Measurements from ENCODE around the gene CYTH4.

CYTH4 gene

DNA sequence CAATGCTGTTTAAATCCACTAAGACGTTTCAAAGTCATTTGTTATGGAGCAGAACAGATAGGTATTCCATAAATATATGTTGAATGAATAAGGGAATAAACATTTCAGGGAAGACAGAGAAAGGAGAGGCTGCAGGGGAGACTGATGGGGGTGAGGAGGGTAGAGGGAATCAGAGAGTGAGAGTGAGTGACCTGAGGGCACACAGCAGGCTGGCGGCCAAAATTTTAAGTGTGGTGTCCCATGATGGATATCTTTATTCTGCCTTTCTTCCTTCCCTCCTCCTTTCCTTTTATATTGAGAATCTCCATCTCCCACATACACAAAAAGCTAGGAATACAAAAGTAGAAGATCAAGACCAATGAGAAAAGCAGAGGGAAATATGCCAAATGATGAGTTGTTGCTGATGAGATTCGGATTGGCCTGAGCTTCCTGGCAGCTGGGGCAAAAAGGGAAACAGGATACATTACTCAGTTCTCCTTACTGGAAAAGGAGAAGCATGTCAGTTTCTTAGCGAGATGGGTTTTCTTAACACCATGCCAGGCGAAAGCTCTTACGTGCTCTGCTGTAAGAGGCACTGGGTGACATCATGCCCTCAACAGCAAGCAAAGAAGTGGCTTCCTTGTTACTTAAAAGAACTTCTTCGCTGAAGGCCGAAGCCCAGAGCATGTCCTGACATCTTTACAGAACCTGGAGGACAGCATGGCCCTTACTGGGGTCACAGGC, 11.2 kb upstream of the CYTH4 start:
- no peak for DNase-seq (ENCODE audit: low read depth)

DNA sequence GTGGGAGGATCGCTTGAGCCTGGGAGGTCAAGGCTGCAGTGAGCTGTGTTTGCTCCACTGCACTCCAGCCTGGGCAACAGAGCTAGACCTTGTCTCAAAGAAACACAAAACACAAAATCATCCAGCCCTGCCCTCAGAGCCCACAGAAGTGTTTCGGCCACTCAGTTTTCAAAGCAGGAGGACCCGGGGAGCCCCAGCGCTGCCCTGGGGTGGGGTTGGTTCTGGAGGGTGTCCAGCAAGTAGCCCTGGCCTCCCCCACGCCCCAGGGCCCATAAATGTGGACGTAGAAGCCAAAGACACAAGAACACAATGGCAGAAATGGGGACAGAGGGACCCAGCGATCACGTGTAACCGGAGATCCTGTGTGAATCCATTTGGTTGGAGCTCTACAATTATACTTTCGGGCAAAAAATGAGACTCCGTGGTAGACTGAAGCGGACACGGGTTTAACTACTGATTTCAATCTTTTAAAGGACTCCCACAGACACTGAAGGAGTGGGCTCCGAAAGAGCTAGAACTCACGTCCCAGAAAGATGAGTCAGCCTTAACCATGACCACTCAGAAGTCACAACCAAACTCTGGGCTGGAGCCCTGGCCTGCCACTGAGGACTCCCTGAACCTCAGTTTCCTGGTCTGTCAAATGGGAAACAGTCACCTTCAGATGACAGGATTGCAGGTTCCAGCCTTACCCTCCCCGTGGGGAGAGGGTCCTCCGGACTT, 9.0 kb upstream of the CYTH4 start:
- DNase-seq (ENCODE audit: low read depth): no peak

DNA sequence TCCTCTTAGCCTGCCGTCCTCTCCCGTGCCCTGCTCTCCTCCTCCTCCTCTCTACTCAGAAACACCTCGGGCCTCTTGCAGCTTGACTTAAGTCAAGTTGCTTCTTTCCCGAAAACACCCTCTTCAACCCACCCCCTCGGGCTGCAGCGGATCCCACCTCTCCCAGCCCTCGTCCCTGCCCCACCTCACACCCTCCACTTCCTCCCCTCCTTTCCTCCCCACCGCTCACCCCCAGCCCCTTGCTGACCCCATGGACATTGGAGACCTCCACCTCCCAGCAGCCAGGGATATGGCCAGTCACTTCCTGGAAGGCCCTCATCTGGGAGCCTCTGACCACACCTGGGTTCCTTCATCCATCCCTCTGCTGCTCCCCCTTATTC, 8.5 kb upstream of the CYTH4 start:
- no peak for DNase-seq (ENCODE audit: low read depth)

DNA sequence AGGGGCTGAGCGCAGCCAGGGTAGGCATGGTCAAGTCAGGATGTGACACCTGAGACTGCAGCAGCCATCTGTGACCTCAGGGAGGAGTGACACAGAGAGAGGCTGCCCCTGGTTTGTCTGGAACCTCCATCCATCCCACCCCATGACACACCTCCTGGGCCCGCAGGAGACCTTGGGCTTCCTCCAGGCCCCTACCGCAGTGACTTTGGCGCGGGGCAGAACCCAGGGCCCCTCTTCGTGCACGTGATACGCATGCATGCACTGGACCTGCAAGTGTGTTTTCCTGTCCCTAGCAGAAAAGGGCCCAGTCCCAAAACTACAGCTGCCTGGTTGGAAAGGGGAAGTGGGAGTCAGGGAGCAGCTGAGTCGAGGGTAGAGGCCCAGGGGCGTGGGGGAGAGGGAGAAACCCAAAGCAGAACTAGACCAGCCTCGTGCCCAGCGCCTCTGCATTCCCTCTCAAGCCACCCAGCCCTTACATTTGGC, 7.9 kb upstream of the CYTH4 start:
- no peak for DNase-seq (ENCODE audit: low read depth)

DNA sequence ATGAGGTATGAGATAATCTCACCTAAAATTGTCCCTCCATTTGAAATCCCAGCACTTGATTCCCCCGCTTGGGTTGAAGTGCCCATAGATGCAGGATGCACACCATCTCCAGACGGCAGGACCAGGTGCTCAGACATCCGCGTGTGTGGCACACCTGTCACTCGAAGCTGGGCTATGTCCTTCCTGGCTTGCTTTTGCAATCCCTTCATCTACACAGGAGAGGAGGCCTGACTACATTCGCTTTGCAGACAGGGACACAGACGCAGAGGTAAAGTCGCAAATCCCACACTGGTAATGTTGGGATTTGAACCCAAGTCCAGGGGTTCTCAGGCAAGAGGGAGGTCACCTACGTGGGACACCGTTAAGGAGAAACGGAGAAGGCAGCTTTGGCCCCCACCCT, 7.2 kb upstream of the CYTH4 start:
- DNase-seq (ENCODE audit: low read depth): no peak

DNA sequence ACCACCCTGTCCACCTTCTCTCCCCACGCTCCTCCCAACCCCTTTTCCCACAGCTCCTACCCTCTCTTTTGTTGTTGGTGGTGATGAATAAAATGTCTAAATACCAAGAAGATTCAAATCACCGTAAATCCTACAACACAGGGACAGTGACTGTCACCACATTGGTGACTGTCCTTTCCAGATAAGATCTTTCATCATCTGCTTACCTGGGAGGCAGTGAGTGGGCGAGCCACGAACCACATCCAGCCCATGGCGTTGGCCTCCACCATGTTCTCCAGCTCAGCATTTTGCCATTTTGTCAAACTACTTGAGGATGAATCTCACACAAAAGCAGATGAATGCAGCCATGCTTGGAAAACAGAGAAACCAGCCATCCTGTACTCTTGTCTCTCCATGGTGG, 6.7 kb upstream of the CYTH4 start:
- no peak for DNase-seq (ENCODE audit: low read depth)

DNA sequence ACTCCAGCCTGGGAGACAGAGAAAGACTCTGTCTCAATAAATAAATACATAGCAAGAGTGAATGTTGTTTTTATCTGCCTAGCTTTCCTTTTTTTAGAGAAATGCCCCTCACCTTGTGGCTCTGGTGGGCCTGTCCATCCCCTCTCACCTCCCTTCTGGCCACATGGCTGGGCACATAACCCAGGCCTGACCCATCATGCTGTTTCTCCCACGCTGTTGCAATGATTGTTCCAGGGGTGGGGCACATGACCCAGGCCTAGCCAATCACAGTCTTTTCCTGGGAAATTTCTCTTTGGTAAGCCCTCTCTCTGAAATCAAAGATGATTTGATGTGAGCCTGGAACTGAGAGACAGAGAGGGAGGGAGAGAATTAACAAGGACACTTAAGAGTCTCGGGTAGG, 5.5 kb upstream of the CYTH4 start:
- DNase-seq (ENCODE audit: low read depth): no peak

DNA sequence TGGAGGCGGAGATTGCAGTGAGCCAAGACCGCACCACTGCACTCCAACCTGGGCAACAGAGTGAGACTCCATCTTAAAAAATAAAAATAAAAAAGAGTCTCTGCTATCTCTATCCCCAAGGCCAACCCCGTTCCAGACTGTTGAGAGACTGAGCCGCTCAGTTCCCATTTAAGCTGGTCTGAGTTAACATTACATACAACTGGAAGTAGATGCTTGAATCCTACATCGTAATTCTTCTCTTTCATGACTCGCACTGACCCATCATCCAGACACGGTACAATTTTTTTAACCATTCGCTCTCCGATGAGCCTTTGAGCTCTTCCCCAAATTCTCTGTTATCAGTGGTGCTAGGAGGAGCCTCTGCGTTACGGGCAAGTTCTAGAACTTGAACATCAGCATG, 4.9 kb upstream of the CYTH4 start:
- no peak for DNase-seq (ENCODE audit: low read depth)

DNA sequence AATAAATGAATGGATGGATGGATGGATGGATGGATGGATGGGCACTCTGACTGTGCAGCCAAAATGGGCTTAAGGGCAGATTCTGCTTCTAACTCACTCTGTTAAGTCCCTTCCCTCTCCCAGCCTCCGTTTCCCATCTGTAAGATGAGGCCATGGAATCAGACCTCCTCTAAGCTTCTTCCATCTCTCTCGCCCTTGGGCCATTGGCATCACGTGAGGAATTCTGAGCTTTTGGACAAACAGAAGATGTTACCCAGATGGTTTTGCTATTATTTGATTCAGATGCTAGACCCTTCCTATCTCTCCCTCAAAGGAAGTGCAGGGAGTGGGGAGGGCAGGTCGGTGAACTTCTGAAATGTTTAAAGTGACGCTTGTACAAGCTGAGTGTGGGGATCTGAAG, 4.0 kb upstream of the CYTH4 start:
- DNase-seq (ENCODE audit: low read depth): no peak

DNA sequence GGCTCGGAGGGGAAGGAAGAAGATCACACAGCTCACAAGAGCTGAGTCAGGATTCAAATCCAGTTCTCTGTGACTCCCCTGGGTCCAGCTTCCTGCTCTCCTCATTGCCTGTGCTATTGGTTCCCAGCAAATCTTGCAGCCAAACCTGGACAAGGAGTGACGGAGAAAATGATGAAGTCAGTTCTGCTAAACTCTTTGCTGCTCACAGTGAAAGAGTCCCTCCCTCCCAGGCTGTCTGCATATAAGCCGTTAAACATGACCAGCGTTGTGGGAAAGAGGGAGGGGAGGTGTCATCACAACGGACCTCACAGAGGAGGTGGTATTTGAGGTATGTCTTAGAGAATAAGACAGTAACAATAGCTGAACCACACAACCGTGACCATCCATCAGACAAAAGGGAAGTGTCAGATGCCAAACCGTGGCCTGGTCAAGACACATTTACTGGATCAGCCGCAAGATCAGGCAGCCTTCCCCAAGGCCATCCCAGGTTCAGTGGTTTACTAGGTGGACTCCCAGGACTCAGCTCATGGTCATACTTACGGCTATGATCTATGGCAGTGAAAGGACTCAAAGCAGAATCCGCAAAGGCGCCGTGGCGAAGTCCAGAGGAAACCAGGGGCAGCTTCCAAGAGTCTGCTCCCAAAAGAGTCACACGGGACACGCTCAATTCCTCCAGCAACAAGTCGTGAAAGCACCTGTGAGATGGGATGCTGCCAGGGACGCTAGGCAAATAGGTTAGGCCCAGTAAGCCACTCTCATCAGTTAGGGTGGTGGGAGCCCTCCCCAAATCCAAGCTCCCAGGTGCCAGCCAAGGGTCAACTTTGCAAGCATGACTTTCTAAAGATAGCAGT, 2.8 kb upstream of the CYTH4 start:
- DNase-seq (ENCODE audit: low read depth): no peak

DNA sequence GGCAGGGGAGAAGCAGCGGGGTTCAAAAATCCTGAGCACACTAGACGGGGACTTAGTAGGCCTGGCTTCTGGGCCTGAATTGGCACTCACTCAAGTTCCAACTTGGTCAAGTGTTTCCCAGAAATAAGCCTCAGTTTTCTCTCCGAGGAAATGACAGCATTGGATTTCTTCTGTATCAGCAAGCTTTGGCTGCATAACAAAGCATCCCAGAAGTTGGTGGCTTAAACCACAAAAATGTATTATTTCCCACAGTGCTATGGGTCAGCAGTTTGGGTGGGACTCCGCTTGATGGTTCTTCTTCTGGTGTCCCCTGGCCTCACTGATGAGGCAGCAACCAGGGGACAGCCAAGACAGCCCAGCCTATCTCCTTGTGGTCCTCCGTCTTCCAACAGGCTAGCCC, 1.6 kb upstream of the CYTH4 start:
- DNase-seq (ENCODE audit: low read depth): no peak

DNA sequence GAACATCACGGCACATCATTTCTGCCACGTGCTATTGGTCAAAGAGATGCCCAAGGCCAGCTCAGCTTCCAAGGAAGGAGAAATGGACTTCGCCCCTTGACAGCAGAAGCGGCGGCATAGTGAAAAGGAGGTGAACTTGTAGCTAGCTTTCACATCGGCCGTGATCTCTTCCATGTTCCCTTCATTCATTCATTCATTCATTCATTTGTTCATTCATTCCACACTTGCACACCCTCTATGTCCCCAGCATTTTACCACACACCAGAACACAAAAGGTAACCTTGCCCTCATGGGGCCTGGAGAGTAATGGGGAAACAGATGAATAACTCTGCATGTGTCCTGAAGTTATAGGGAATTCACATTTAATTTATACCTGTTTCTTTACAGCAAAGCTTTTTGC, 1.1 kb upstream of the CYTH4 start:
- no peak for DNase-seq (ENCODE audit: low read depth)

DNA sequence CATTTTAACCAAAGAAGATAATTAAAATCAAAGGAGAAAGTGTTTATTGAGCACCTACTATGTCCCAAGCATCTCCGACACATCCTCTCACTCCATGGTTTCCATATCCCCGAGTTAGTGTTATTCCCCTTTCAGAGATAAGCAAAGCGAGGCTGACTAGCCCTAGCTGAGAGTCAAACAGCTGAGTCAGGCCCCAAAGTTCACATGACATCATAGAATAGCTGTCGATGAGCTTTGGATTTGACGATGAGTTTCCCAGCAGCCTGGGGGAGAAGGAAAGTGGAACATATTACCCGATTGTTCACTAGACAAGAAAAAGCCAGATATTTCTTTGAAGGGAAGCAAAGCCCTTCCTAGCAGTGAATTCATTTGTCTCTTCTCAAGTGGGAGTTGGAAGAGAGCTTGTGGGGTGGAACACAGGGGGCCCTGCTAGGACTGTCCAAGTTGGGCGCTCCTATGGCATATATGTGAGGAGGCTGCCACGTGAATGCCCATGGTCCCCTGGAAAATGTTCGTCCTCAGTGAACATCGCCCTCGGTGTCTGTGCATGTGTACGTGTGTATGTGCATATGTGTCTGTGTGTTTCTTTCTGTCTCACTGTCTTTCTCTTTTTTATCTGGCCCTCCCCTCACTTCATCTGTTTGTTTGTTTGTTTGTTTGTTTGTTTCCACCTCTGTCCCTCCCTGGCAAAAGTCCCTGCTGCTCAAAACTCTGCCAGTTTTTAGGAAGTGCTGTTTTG, 493 bp upstream of the CYTH4 start:
- no peak for DNase-seq (ENCODE audit: low read depth)

DNA sequence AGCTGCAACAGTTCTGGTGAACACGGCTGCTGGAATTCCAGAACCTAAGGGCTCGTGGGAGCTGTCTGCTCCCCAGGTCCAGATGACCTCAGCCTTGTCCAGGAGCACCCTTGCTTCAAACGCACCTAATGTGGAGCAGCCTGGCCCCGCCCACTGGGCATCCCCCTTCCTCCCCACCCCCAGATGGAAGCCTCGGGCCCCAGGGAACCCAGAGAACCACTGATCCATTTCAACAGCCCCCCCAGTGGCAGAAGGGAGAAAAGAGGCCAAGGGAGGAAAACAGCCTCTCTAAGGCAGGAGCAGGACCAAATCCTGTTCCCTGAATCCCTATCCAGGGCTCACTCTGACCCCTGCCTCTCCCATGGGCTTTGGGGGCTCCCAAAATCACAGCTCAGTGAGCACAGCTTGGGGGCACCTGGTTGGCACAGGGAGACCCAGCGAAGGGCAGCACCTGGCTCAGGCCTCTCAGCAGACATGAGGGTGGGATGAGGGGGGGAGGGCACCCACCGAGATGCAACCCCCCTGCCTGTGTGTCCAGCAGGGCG, 1.2 kb downstream of the CYTH4 start:
- DNase-seq (ENCODE audit: low read depth): no peak

DNA sequence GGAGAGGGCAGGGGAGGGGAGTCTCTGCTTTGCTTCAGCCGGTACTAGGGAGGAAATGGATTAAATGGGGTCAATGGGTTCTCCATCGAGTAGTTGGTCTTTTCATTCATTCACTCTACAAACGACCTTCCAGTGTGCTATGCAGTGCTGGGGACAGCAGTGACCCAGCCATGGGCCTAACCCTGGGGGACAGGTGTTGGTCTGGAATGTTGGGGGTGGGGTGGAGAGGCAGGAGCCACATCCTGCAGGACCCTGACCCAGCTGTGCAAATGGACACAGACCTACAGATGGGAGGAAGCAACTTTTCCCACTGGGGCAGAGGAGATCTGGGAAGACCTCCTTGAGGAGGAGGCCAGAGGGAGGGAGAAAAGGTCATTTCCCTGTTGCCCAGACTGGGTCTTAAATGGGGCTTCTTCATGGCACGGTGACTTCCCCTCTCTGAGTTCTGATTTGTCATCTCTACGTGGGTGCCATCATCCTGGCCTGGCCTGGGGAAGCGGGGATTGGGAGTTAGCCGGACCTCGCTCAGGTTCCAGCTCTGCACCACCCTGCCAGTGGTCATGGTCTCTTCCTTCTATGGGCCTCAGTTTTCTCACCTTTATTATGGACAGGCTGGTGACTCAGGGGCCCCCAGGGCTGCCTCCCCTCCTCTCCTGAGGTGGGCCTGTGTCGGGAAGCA, 2.0 kb downstream of the CYTH4 start:
- no peak for DNase-seq (ENCODE audit: low read depth)

DNA sequence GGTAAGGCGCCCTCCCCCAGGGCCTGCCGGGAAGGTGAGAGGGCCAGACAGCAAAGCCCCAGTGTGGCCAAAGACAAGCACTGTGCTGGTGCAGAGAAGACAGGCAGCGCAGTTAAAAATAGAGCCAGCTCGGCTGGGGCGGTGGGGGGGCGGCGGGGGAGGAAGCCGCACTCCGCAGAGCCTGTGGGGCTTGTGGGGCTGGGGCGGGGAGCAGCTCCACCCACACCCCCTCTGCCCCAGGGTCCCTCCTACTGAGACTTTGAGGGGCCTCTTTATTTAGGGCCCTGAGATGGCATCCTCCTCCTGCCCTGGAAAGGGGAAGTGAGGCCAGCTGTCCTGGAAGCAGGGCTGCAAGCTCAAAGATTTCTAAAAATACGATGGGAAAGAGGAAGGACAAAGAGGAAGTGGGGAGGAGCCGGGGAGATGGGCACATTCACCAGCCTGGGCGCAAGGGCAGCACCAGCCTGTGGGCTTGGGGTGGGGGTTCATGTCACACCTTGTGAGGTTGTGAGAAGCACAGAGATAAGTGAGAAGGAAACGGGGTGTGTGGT, 2.6 kb downstream of the CYTH4 start:
- DNase-seq (ENCODE audit: low read depth): no peak

DNA sequence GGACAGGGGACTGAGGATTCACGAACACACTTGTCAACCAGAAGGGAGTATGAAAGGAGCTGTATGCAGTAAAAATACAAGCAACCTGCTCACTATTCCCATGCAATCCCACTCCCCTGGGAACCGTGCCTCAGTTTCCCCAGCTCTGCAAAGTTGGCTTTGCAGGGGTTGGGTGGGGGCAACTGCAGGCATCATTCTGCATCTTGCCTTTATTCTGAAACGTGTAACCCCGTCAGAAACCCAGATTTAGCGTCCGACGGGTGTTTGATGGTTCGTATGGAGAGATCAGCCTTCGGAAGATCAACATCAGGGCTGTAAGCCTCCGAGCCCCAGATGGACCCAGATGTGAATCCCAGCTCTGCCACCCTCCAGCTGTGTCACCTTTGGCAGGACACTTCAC, 3.6 kb downstream of the CYTH4 start:
- DNase-seq (ENCODE audit: low read depth): no peak

DNA sequence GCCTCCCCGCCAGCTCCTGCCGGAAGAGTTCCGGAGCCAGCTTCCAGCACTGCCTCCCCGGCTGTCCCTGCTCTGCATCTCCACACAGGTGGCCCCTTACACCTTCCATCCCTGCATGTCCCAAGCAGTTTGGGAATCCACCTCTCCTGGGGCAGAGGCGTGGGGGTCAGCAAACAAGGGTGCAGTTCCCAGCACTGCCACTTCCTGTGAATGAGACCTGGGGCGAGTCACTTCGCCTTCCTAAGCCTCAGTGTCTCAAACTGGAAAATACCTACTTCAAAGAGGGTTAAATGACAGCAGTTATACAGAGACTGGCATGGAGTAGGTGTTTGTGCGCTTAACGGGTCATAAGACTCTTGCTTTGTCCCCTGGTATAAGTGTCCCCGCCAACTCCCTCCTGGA, 5.2 kb downstream of the CYTH4 start:
- DNase-seq (ENCODE audit: low read depth): no peak

DNA sequence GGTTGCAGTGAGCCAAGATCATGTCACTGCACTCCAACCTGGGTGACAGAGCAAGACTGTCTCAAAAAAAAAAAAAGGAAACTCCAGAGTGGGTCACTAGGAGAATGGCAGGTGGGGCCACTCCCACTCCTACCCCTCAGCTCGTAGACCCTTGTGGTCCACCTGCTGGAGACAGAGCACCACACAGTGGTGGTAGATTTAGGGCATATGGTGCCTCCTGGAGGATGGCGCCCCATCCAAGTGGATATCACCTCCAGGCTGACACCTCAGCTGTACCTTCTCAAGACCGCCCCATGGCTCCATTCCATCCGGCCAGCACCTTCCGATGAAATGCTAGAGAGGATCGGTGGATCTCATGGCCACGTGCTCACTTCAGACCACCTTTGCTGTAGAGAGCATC, 6.2 kb downstream of the CYTH4 start:
- no peak for DNase-seq (ENCODE audit: low read depth)

DNA sequence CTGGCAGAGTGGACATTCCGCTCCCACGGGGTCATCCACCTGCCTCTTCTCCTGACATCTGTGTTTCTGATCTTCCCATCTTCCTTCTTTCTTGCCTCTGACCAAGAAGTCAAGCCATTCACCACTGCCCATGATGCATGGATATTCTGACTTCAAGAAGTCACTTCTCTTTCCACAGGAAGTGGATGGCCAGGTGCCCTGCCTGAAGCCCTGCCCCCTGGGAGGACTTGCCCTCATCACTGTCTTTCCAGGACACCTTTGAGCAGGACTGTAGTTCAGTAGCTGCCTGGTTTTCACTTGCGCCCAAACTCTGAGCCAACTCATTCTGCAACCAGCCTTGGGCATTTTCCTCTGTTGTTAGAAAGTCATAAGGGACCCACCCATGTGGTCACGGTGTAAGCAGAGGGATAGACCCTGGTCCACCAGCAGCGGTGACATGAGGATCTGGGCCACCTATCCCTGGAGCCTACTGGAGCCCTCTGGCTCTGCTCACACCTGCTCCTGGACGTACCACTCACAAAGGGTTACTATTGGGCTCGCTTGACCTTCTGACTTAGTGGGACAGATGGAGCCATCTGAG, 6.9 kb downstream of the CYTH4 start:
- no peak for DNase-seq (ENCODE audit: low read depth)

DNA sequence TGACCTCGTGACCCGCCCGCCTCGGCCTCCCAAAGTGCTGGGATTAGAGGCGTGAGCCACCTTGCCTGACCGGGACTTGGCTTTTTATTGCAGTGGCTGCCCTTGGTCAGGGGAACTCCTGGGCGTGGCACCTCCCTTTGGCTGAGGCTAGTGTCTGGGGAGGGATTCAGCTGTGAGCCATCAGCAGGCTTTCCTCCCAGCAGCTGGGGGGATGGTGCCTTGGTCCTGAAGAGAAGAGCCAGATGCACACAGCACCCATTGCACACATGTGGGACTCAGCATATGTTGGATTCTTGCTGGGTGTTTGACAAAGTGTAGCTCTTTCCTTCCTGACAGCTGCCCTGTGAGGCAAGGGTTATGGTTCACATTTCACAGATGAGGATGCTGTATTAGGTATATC, 8.4 kb downstream of the CYTH4 start:
- no peak for DNase-seq (ENCODE audit: low read depth)
